Limb (tissue), 2 donors: Measurements from ENCODE around the gene GLT8D2.

Experiments used
- DNase-seq, 2 donors: peaks; one replicate each; pipeline ENCODE4 v3.0.0-alpha.2; 2016; ENCODE audit errors: extremely low spot score in 2 of 2

GLT8D2 gene

GRCh38 chr12:104049903-104050356 is at the start of gene GLT8D2:
GLT8D2 (minus strand) TSS chr12:104050187; CDS start chr12:104019648, 30,539 bp downstream.
- DNase-seq, result peak; percentile 83 to 87

GRCh38 chr12:104097954-104098353 is 48.0 kb upstream of the GLT8D2 start:
- DNase-seq, result no peak

- no peak for DNase-seq
These were observed 45.3 kb upstream of the GLT8D2 start for GRCh38 chr12:104095289-104095688.

GRCh38 chr12:104094284-104094683 is 44.3 kb upstream of the GLT8D2 start:
- DNase-seq, result no peak

- no peak for DNase-seq
These were observed 41.1 kb upstream of the GLT8D2 start for GRCh38 chr12:104091136-104091535.

- no peak for DNase-seq
These were observed 40.7 kb upstream of the GLT8D2 start for GRCh38 chr12:104090685-104091084.

- DNase-seq, result no peak
These were observed 33.9 kb upstream of the GLT8D2 start for GRCh38 chr12:104083769-104084475.

GRCh38 chr12:104080764-104081163 is 30.8 kb upstream of the GLT8D2 start:
- no peak for DNase-seq

- no peak for DNase-seq
These were observed 29.0 kb upstream of the GLT8D2 start for GRCh38 chr12:104079024-104079423.

- no peak for DNase-seq
These were observed 23.7 kb upstream of the GLT8D2 start for GRCh38 chr12:104073699-104074098.

GRCh38 chr12:104072099-104072498 is 22.1 kb upstream of the GLT8D2 start:
- no peak for DNase-seq

- no peak for DNase-seq
These were observed 14.9 kb upstream of the GLT8D2 start for GRCh38 chr12:104064842-104065427.

- peak; percentile 91 to 96 for DNase-seq
These were observed 14.2 kb upstream of the GLT8D2 start, which contains the start of gene HCFC2 for GRCh38 chr12:104064031-104064841. HCFC2 (plus strand) TSS chr12:104064531; CDS start chr12:104064561, 30 bp downstream.

GRCh38 chr12:104063712-104064030 is 13.7 kb upstream of the GLT8D2 start:
- peak in 1 of 2 donors; percentile 27 for DNase-seq

GRCh38 chr12:104060791-104061190 is 10.8 kb upstream of the GLT8D2 start:
- no peak for DNase-seq

GRCh38 chr12:104059963-104060362 is 10.0 kb upstream of the GLT8D2 start:
- no peak for DNase-seq

- no peak for DNase-seq
These were observed 8.8 kb upstream of the GLT8D2 start for GRCh38 chr12:104058802-104059201.

- no peak for DNase-seq
These were observed 7.8 kb upstream of the GLT8D2 start for GRCh38 chr12:104057771-104058197.

GRCh38 chr12:104056419-104056972 is 6.5 kb upstream of the GLT8D2 start:
- DNase-seq, result no peak

- no peak for DNase-seq
These were observed 5.8 kb upstream of the GLT8D2 start for GRCh38 chr12:104055686-104056388.

- no peak for DNase-seq
These were observed 4.8 kb upstream of the GLT8D2 start for GRCh38 chr12:104054681-104055346.
